Endodermal cell (in vitro differentiated cells): Measurements from ENCODE around the gene FOXE3. TPM values are rescaled to one million over a fixed set of nuclear protein-coding genes. Genes with fewer than 3 reads are reported as not detected.

Experiments
- DNase-seq: peaks from one replicate; pipeline ENCODE4 v3.0.0-alpha.2; 2017
- H3K27ac ChIP-seq: 2 replicates; pipeline ENCODE4 v1.5.1; 2013; ENCODE audit warnings: mild to moderate bottlenecking, low read depth, low read length, moderate library complexity
- H3K27me3 ChIP-seq: 2 replicates; pipeline ENCODE4 v1.6.1; 2013; ENCODE audit warnings: mild to moderate bottlenecking, low read length, moderate library complexity; ENCODE audit not compliant: insufficient read depth, control insufficient read depth, poor library complexity, severe bottlenecking
- H3K36me3 ChIP-seq: 2 replicates; pipeline ENCODE4 v1.7.0; 2013; ENCODE audit warnings: mild to moderate bottlenecking, low read length, moderate library complexity; ENCODE audit not compliant: control insufficient read depth, insufficient read depth
- H3K4me1 ChIP-seq: one replicate; pipeline ENCODE4 v1.7.0; 2013; ENCODE audit warnings: low read length; ENCODE audit not compliant: control insufficient read depth, insufficient read depth
- H3K4me3 ChIP-seq: 2 replicates; pipeline ENCODE4 v1.5.1; 2013; ENCODE audit warnings: mild to moderate bottlenecking, low read length, moderate library complexity
- H3K9ac ChIP-seq: 2 replicates; pipeline ENCODE4 v1.6.1; 2013; ENCODE audit warnings: mild to moderate bottlenecking, low read length, moderate library complexity; ENCODE audit not compliant: poor library complexity, severe bottlenecking; ENCODE audit errors: extremely low read depth
- H3K9me3 ChIP-seq: 2 replicates; pipeline ENCODE4 v1.6.1; 2013; ENCODE audit warnings: mild to moderate bottlenecking, low read length, moderate library complexity; ENCODE audit not compliant: control insufficient read depth
- H3K27ac Mint-ChIP-seq: 2 replicates; pipeline ENCODE4 v1.8.0; 2020; ENCODE audit warnings: mixed read lengths
- H3K27me3 Mint-ChIP-seq: 2 replicates; pipeline ENCODE4 v1.8.0; 2021; ENCODE audit warnings: mild to moderate bottlenecking, mixed read lengths; ENCODE audit not compliant: insufficient read depth
- H3K36me3 Mint-ChIP-seq: 2 replicates; pipeline ENCODE4 v1.8.0; 2020; ENCODE audit warnings: low read depth, mixed read lengths
- H3K4me1 Mint-ChIP-seq: 2 replicates; pipeline ENCODE4 v1.8.0; 2020; ENCODE audit warnings: mixed read lengths
- H3K4me3 Mint-ChIP-seq: 2 replicates; pipeline ENCODE4 v1.8.0; 2020; ENCODE audit warnings: mild to moderate bottlenecking, moderate library complexity, mixed read lengths
- H3K9me3 Mint-ChIP-seq: 2 replicates; pipeline ENCODE4 v1.8.0; 2020; ENCODE audit warnings: mild to moderate bottlenecking, mixed read lengths
- WGBS, 2 experiments: methylation state at CpG; one replicate each; pipeline versions ENCODE4 v1.1.5 to v1.1.7; 2013; ENCODE audit warnings: missing lambda C conversion rate in 2 of 2, mixed read lengths in 1 of 2; ENCODE audit not compliant: insufficient coverage in 1 of 2, insufficient read length in 1 of 2; 5-methylcytosine and 5-hydroxymethylcytosine counted together
- total RNA-seq, 2 donors: library from RNA; stranded (reverse); fragmentation: NEBNext Ultra II Directional in 1 of 2; extraction: Animal tissue kit (Norgen Biotek cat#: 25700) in 1 of 2; gene quantifications; 2 replicates in 1 of 2; 3 replicates in 1 of 2; pipeline ENCODE4 v1.2.1, GENCODE V29; 2021
- TF ChIP-seq, protein P1 (sequence below): fragments of 200-600 bp; sonication (generic); conservative IDR thresholded peaks from 2 replicates; pipeline ENCODE4 v1.5.0; 2021; ENCODE audit warnings: antibody characterized with exemption, mild to moderate bottlenecking

The FOXE3 gene
- total RNA-seq, 2 donors from 2014 or later = not detected

DNA sequence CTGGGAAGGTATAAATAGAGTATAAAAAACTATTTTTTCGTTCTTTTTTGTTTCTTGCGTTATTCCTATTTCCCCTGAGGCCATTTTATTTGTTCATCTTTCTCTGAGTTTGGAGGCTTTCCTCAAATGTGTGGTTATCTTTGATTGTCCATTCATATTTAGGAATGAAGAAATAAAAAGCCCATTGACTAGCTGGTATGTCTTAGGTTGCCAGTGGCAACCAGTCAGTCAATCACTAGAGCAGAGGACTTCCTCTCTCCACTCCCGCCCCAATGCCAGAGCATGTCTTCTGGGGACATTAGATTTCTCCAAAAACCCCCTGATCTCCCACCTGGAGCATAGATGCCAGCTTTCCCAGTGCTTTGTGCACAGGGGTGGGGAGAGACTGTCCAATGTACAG is 20.7 kb upstream of the FOXE3 start:
- Histone ChIP-seq H3K4me1 (peaks cover 5% of the 10 kb centered on the region), H3K9ac (no peak overlapping the region), H3K36me3 (no peaks in the 10 kb centered on the region), H3K27me3 (peaks cover 48% of the 10 kb centered on the region), H3K27ac (no peak overlapping the region), H3K9me3 (no peaks in the 10 kb centered on the region), H3K4me3 (no peak overlapping the region)
- Mint-ChIP-seq H3K36me3 (no peaks in the 10 kb centered on the region), H3K4me3 (no peak overlapping the region), H3K9me3 (no peaks in the 10 kb centered on the region), H3K4me1 (peaks cover 7% of the 10 kb centered on the region), H3K27ac (no peak overlapping the region), H3K27me3 (peaks cover 68% of the 10 kb centered on the region)
- 80 to 99% methylated on average over 1 to 3 of the region's 3 CpGs for WGBS, 2 experiments
- DNase-seq = no peak
- TF ChIP-seq, protein P1, sequence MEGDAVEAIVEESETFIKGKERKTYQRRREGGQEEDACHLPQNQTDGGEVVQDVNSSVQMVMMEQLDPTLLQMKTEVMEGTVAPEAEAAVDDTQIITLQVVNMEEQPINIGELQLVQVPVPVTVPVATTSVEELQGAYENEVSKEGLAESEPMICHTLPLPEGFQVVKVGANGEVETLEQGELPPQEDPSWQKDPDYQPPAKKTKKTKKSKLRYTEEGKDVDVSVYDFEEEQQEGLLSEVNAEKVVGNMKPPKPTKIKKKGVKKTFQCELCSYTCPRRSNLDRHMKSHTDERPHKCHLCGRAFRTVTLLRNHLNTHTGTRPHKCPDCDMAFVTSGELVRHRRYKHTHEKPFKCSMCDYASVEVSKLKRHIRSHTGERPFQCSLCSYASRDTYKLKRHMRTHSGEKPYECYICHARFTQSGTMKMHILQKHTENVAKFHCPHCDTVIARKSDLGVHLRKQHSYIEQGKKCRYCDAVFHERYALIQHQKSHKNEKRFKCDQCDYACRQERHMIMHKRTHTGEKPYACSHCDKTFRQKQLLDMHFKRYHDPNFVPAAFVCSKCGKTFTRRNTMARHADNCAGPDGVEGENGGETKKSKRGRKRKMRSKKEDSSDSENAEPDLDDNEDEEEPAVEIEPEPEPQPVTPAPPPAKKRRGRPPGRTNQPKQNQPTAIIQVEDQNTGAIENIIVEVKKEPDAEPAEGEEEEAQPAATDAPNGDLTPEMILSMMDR = no peak

DNA sequence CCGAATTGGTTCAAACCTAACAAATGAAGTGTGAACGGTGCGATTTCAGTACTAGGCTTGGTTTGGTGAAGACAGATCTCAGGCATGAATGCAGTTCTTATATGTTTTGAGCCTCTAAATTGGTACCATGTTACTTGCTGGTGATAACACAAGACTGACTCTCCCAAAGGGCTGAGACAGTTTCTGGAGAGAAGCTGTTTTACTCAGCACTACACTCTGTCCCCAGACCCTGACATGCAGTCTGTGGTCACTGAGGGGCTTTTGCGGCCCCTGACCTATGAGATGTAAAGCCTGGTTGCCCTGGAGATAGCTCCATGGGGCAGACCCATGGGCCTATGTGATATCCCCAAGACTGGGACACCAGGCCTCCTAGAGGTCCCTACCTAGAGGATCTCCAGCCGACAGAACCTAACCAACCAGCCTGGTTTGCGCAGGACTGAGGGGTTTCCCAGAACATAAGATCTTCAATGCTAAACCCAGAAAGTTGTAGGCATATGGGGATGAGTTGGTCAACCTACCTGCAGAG is 19.4 kb upstream of the FOXE3 start:
- Histone ChIP-seq H3K27ac (no peak overlapping the region), H3K36me3 (no peaks in the 10 kb centered on the region), H3K4me3 (no peak overlapping the region), H3K9me3 (no peaks in the 10 kb centered on the region), H3K27me3 (peaks cover 58% of the 10 kb centered on the region), H3K9ac (no peak overlapping the region), H3K4me1 (no peaks in the 10 kb centered on the region)
- no peak overlapping the region for H3K4me3 Mint-ChIP-seq
- no peak for DNase-seq
- TF ChIP-seq, protein P1 = no peak
- H3K36me3 Mint-ChIP-seq = no peaks in the 10 kb centered on the region
- H3K9me3 Mint-ChIP-seq = no peaks in the 10 kb centered on the region
- WGBS, 2 experiments = 78 to 85% methylated on average over 4 to 6 of the region's 6 CpGs
- peaks cover 81% of the 10 kb centered on the region for H3K27me3 Mint-ChIP-seq
- no peaks in the 10 kb centered on the region for H3K4me1 Mint-ChIP-seq
- no peak overlapping the region for H3K27ac Mint-ChIP-seq

- 75 to 79% methylated on average over 2 to 4 of the region's 4 CpGs for WGBS, 2 experiments
- Mint-ChIP-seq H3K9me3 (no peaks in the 10 kb centered on the region), H3K4me3 (no peak overlapping the region), H3K4me1 (no peaks in the 10 kb centered on the region), H3K27ac (no peak overlapping the region), H3K36me3 (no peaks in the 10 kb centered on the region), H3K27me3 (peaks cover 81% of the 10 kb centered on the region)
- no peak overlapping the region for H3K9ac ChIP-seq
- H3K4me1 ChIP-seq = no peaks in the 10 kb centered on the region
- H3K4me3 ChIP-seq = no peak overlapping the region
- H3K27me3 ChIP-seq = peaks cover 42% of the 10 kb centered on the region
- H3K27ac ChIP-seq = no peak overlapping the region
- TF ChIP-seq, protein P1 = no peak
- DNase-seq = no peak
- H3K9me3 ChIP-seq = no peaks in the 10 kb centered on the region
- no peaks in the 10 kb centered on the region for H3K36me3 ChIP-seq
Measured at GRCh38 chr1:47399138-47399845, 16.8 kb upstream of the FOXE3 start.
